Vagina (tissue), 2 donors: ENCODE measurements around the gene MEIKIN.

Source experiments
- POLR2A ChIP-seq, 2 donors: fragments of 450-650 bp; IDR thresholded peaks; one replicate each; pipeline ENCODE4 v1.6.1; 2017; ENCODE audit warnings: antibody characterized with exemption in 2 of 2, mild to moderate bottlenecking in 2 of 2, moderate library complexity in 2 of 2
- POLR2AphosphoS5 ChIP-seq, 2 donors: sonication (generic); formaldehyde crosslinking; IDR thresholded peaks; one replicate each; pipeline ENCODE4 v1.9.0; 2017; ENCODE audit warnings: antibody characterized with exemption in 2 of 2, mild to moderate bottlenecking in 2 of 2, low read depth in 1 of 2; ENCODE audit not compliant: insufficient read depth in 1 of 2
- TF ChIP-seq, protein P1 (sequence below), 3 experiments: fragments of 450-650 bp in 2 of 3; fragments of 200-600 bp in 1 of 3; sonication (generic) in 1 of 3; IDR thresholded peaks; one replicate each; pipeline ENCODE4 v1.5.1; 2017 to 2019; ENCODE audit warnings: antibody characterized with exemption in 3 of 3, mild to moderate bottlenecking in 2 of 3, moderate library complexity in 2 of 3

DNA sequence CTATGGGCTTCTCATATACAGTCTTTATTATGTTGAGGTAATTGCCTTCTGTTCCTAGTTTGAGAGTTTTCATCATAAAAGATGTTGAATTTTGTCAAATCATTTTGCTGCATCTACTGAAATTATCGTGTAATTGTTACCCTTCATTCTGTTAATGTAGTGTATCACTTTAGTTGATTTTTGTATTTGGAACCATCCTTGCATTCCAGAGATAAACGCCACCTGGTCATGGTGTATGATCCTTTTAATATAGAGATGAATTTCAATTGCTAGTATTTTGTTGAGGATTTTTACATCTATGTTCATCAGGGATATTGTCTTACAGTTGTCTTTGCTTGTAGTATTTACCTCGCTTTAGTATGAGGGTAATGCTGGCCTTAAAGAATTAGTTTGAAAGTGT lies 19.3 kb downstream of the MEIKIN start:
- TF ChIP-seq, protein P1, sequence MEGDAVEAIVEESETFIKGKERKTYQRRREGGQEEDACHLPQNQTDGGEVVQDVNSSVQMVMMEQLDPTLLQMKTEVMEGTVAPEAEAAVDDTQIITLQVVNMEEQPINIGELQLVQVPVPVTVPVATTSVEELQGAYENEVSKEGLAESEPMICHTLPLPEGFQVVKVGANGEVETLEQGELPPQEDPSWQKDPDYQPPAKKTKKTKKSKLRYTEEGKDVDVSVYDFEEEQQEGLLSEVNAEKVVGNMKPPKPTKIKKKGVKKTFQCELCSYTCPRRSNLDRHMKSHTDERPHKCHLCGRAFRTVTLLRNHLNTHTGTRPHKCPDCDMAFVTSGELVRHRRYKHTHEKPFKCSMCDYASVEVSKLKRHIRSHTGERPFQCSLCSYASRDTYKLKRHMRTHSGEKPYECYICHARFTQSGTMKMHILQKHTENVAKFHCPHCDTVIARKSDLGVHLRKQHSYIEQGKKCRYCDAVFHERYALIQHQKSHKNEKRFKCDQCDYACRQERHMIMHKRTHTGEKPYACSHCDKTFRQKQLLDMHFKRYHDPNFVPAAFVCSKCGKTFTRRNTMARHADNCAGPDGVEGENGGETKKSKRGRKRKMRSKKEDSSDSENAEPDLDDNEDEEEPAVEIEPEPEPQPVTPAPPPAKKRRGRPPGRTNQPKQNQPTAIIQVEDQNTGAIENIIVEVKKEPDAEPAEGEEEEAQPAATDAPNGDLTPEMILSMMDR (IDR thresholded peaks at IDR 0.05): no peak
- TF ChIP-seq POLR2A (IDR thresholded peaks at IDR 0.05) (no peak), POLR2AphosphoS5 (IDR thresholded peaks at IDR 0.05; ENCODE audit: insufficient read depth in 1 of 2, low read depth in 1 of 2) (no peak)
